GM18861 (cell line): ENCODE measurements around the gene ZNF221.
A peak's percentile ranks its signal among the peaks of the same experiment; 100 is the strongest.
"Not testable (repeated sequence)": the region's sequence is repeated elsewhere in the genome, so short reads cannot be mapped to it uniquely, and the experiment has no call there.

Experiments
- ATAC-seq: cut with Tn5 transposase; IDR thresholded peaks from one replicate; pipeline ENCODE4 v1.9.1; 2021; ENCODE audit not compliant: unreplicated experiment

Gene ZNF221

GRCh38 chr19:43950834-43951645 lies at the start of gene ZNF221:
Gene ZNF221, plus strand, starts transcription at chr19:43951228. Its CDS starts 11,499 bp downstream, at chr19:43962727.
- peak; percentile 94 for ATAC-seq

GRCh38 chr19:43901395-43902390 lies 49.3 kb upstream of the ZNF221 start:
- peak; percentile 74 for ATAC-seq

- ATAC-seq, result no peak
Observed at GRCh38 chr19:43902399-43902798, 48.6 kb upstream of the ZNF221 start.

GRCh38 chr19:43905897-43906296 lies 45.1 kb upstream of the ZNF221 start:
- no peak for ATAC-seq

- no peak for ATAC-seq
Observed at GRCh38 chr19:43906774-43907173, 44.3 kb upstream of the ZNF221 start.

- no peak for ATAC-seq
Observed at GRCh38 chr19:43908659-43909058, 42.4 kb upstream of the ZNF221 start.

- no peak for ATAC-seq
Observed at GRCh38 chr19:43910884-43911283, 40.1 kb upstream of the ZNF221 start.

- no peak for ATAC-seq
Observed at GRCh38 chr19:43913383-43913782, 37.6 kb upstream of the ZNF221 start.

GRCh38 chr19:43914051-43914450 lies 37.0 kb upstream of the ZNF221 start:
- no peak for ATAC-seq

GRCh38 chr19:43923875-43924274 lies 27.2 kb upstream of the ZNF221 start:
- ATAC-seq, result no peak

GRCh38 chr19:43928820-43929219 lies 22.2 kb upstream of the ZNF221 start:
- ATAC-seq, result no peak

GRCh38 chr19:43934055-43934984 lies 16.7 kb upstream of the ZNF221 start:
- ATAC-seq, result no peak

GRCh38 chr19:43934985-43935708 lies 15.9 kb upstream of the ZNF221 start, which contains the start of gene ZNF45:
Gene ZNF45, minus strand, starts transcription at chr19:43935282. Its CDS starts 13,097 bp downstream, at chr19:43922185.
- peak; percentile 76 for ATAC-seq

GRCh38 chr19:43936188-43936587 lies 14.8 kb upstream of the ZNF221 start:
- no peak for ATAC-seq

GRCh38 chr19:43939557-43940260 lies 11.3 kb upstream of the ZNF221 start:
- no peak for ATAC-seq

GRCh38 chr19:43940719-43941118 lies 10.3 kb upstream of the ZNF221 start:
- ATAC-seq, result no peak

GRCh38 chr19:43941209-43941608 lies 9.8 kb upstream of the ZNF221 start:
- no peak for ATAC-seq

- not testable (repeated sequence) for ATAC-seq
Observed at GRCh38 chr19:43947412-43947811, 3.6 kb upstream of the ZNF221 start.

GRCh38 chr19:43949803-43950202 lies 1.2 kb upstream of the ZNF221 start:
- not testable (repeated sequence) for ATAC-seq
